B cell (primary cell): ENCODE data around the gene ABCC9. TPM values are rescaled to one million over a fixed set of nuclear protein-coding genes. Genes with fewer than 3 reads are reported as not detected.

Experiments
- ATAC-seq: fragments of 200-7000 bp; cut with Tn5 transposase; one replicate; pipeline ENCODE4 v1.10.0; 2021; ENCODE audit warnings: low read depth, mild to moderate bottlenecking, moderate number of reproducible peaks, moderate library complexity
- CTCF ChIA-PET: fragments of 350-600 bp; sonication (Branson Sonifier 250); formaldehyde crosslinking; loops from one replicate; lab custom pipeline; 2021; ENCODE audit warnings: antibody characterized with exemption, inconsistent platforms; lab: Charles Lee
- POLR2A ChIA-PET: fragments of 350-600 bp; sonication (Branson Sonifier 250); formaldehyde crosslinking; loops from one replicate; lab custom pipeline; 2021; ENCODE audit warnings: antibody characterized with exemption; lab: Charles Lee
- DNase-seq: peaks from one replicate; pipeline ENCODE4 v3.0.0; 2013
- H2AFZ ChIP-seq: 2 replicates; pipeline ENCODE4 v1.6.1; 2012; ENCODE audit warnings: mild to moderate bottlenecking, low read depth, low read length; ENCODE audit not compliant: insufficient read depth, poor library complexity, severe bottlenecking
- H3K27ac ChIP-seq, 2 donors: 1 replicate in 1 of 2; 2 replicates in 1 of 2; pipeline ENCODE4 v1.5.1; 2012 to 2013; ENCODE audit warnings: low read length in 2 of 2, mild to moderate bottlenecking in 2 of 2, moderate library complexity in 1 of 2
- H3K27me3 ChIP-seq, 4 experiments: fragments of 200-600 bp in 1 of 4; sonication (generic) in 1 of 4; replicated peaks in 1 of 4; 1 replicate in 2 of 4; 2 replicates in 2 of 4; pipeline versions ENCODE4 v1.6.1 to v1.7.0; 2013 to 2016; ENCODE audit warnings: low read length in 3 of 4, mild to moderate bottlenecking in 2 of 4, mixed read lengths in 1 of 4, moderate library complexity in 1 of 4; ENCODE audit not compliant: insufficient read depth in 4 of 4, control insufficient read depth in 3 of 4; ENCODE audit errors: control extremely low read depth in 1 of 4
- H3K36me3 ChIP-seq, 2 experiments: replicated peaks in 1 of 2; 1 replicate in 1 of 2; 2 replicates in 1 of 2; pipeline versions ENCODE4 v1.6.1 to v1.7.1; 2013; ENCODE audit warnings: low read length in 1 of 2; ENCODE audit not compliant: insufficient read depth in 2 of 2, control insufficient read depth in 1 of 2; ENCODE audit errors: control extremely low read depth in 1 of 2, extremely low read depth in 1 of 2
- H3K4me1 ChIP-seq, 2 donors: fragments of 200-600 bp in 1 of 2; sonication (generic) in 1 of 2; 1 replicate in 1 of 2; 2 replicates in 1 of 2; pipeline versions ENCODE4 v1.5.1 to v1.6.1; 2013 to 2017; ENCODE audit warnings: low read length in 2 of 2; ENCODE audit not compliant: control insufficient read depth in 2 of 2, insufficient read depth in 2 of 2
- H3K4me2 ChIP-seq: replicated peaks from 2 replicates; pipeline ENCODE3; 2012; ENCODE audit warnings: mild to moderate bottlenecking, low read depth, low read length; ENCODE audit not compliant: poor library complexity, severe bottlenecking
- H3K4me3 ChIP-seq, 5 experiments: fragments of 200-600 bp in 1 of 5; sonication (generic) in 1 of 5; 1 replicate in 3 of 5; 2 replicates in 2 of 5; pipeline versions ENCODE4 v1.5.1 to v1.7.0; 2011 to 2016; ENCODE audit warnings: low read length in 4 of 5, mild to moderate bottlenecking in 4 of 5, low read depth in 2 of 5, control low read depth in 1 of 5, moderate library complexity in 1 of 5; ENCODE audit not compliant: insufficient read depth in 1 of 5; ENCODE audit errors: control extremely low read depth in 1 of 5, extremely low read depth in 1 of 5
- H3K79me2 ChIP-seq: fragments of 200-600 bp; sonication (generic); one replicate; pipeline ENCODE4 v1.6.0; 2016; ENCODE audit warnings: low read length; ENCODE audit not compliant: control insufficient read depth, insufficient read depth
- H3K9ac ChIP-seq: fragments of 200-600 bp; sonication (generic); 2 replicates; pipeline ENCODE4 v1.6.1; 2017; ENCODE audit warnings: mild to moderate bottlenecking, low read length, moderate library complexity
- H3K9me3 ChIP-seq, 3 donors: one replicate each; pipeline versions ENCODE4 v1.6.1 to v1.7.1; 2013; ENCODE audit warnings: low read length in 2 of 3; ENCODE audit not compliant: control insufficient read depth in 2 of 3, insufficient read depth in 1 of 3; ENCODE audit errors: control extremely low read depth in 1 of 3
- H4K20me1 ChIP-seq: 2 replicates; pipeline ENCODE4 v1.6.0; 2012; ENCODE audit warnings: mild to moderate bottlenecking, low read length; ENCODE audit not compliant: insufficient read depth, control insufficient read depth, poor library complexity, severe bottlenecking
- H3K27ac Mint-ChIP-seq: one replicate; pipeline ENCODE4 v1.8.0; 2021; ENCODE audit warnings: mixed read lengths
- H3K27me3 Mint-ChIP-seq: one replicate; pipeline ENCODE4 v1.8.0; 2021; ENCODE audit warnings: mixed read lengths
- H3K4me1 Mint-ChIP-seq: one replicate; pipeline ENCODE4 v1.8.0; 2021; ENCODE audit warnings: mixed read lengths
- H3K4me3 Mint-ChIP-seq: one replicate; pipeline ENCODE4 v1.8.0; 2021; ENCODE audit warnings: mixed read lengths
- H3K9me3 Mint-ChIP-seq: one replicate; pipeline ENCODE4 v1.8.0; 2022; ENCODE audit warnings: mixed read lengths; ENCODE audit not compliant: insufficient read depth
- CTCF ChIP-seq: fragments of 200-600 bp; IDR thresholded peaks from one replicate; pipeline ENCODE4 v1.8.0; 2022; ENCODE audit warnings: antibody characterized with exemption, mild to moderate bottlenecking
- EZH2 ChIP-seq: IDR thresholded peaks from 2 replicates; pipeline ENCODE4 v1.6.1; 2012; ENCODE audit warnings: borderline replicate concordance, low read depth, mild to moderate bottlenecking, moderate library complexity, low read length; ENCODE audit not compliant: insufficient read depth, poor library complexity, severe bottlenecking
- WGBS: methylation state at CpG from one replicate; pipeline ENCODE4 v1.1.5; 2013; ENCODE audit warnings: missing lambda C conversion rate; ENCODE audit not compliant: insufficient coverage; 5-methylcytosine and 5-hydroxymethylcytosine counted together
- intact Hi-C: fragments of 100-400 bp; cut with micrococcal nuclease; formaldehyde crosslinking; loops from one replicate; pipeline ENCODE4 v1.10.0; 2022
- polyA plus RNA-seq: library from polyadenylated mRNA; depleted of rRNA; stranded (reverse); fragments of >200 nt; gene quantifications from 2 replicates; pipeline ENCODE4 v1.2.3, GENCODE V29; 2012
- total RNA-seq, 2 donors: library from RNA; stranded (reverse); fragments of 120-200 nt in 1 of 2; gene quantifications; 1 replicate in 1 of 2; 2 replicates in 1 of 2; pipeline versions ENCODE4 v1.2.3 to v1.2.4, GENCODE V29; 2013 to 2022

The ABCC9 gene
- total and polyA plus RNA-seq, 2 donors (not counting 1 experiment from before 2014, with no cell fraction given), result not detected

GRCh38 chr12:21984375-21984774 is 43.1 kb upstream of the ABCC9 start:
- no peak for TF ChIP-seq CTCF
- no peak for TF ChIP-seq EZH2
- Histone ChIP-seq H4K20me1 (no peaks in the 10 kb centered on the region), H2AFZ (no peak overlapping the region), H3K27me3 (peaks cover 0 to 2% (median 0%) of the 10 kb centered on the region in 4 experiments), H3K27ac (no peak overlapping the region), H3K4me2 (no peak overlapping the region), H3K79me2 (no peaks in the 10 kb centered on the region), H3K9ac (no peak overlapping the region), H3K4me1 (no peaks in the 10 kb centered on the region), H3K36me3 (no peaks in the 10 kb centered on the region), H3K9me3 (no peaks in the 10 kb centered on the region), H3K4me3 (no peak overlapping the region)
- H3K4me3 Mint-ChIP-seq, result no peak overlapping the region
- peaks cover 9% of the 10 kb centered on the region for H3K27me3 Mint-ChIP-seq
- H3K9me3 Mint-ChIP-seq, result no peaks in the 10 kb centered on the region
- ATAC-seq (no peak), DNase-seq (no peak)
- no peaks in the 10 kb centered on the region for H3K4me1 Mint-ChIP-seq
- ChIA-PET POLR2A (no interaction called here), CTCF (no interaction called here)
- intact Hi-C loops, result no loop called here
- no peak overlapping the region for H3K27ac Mint-ChIP-seq

DNA sequence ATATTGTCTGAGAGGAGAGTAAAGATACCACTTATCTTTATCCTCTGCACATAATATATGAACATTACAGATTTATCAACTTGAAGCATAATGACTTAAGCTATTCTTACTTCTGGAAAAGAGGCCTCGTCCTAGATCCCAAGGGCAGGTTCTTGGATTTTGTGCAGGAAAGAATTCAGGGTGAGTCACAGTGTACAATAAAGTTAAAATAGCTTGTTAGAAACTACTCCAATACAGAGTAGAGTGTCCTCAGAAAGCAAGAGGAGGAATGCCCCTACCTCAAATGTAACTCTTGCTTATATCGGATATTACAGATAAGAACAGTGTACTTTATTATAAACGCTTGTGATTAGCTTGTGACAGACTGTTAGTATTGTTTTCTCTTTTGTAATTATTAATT is 41.9 kb upstream of the ABCC9 start:
- Mint-ChIP-seq H3K27ac (no peak overlapping the region), H3K4me1 (no peaks in the 10 kb centered on the region), H3K4me3 (no peak overlapping the region), H3K9me3 (no peaks in the 10 kb centered on the region), H3K27me3 (peaks cover 11% of the 10 kb centered on the region)
- H4K20me1 ChIP-seq, result no peaks in the 10 kb centered on the region
- no peaks in the 10 kb centered on the region for H3K9me3 ChIP-seq
- H3K4me3 ChIP-seq, result no peak overlapping the region
- no CpG with 5 or more reads among the region's 3 CpGs for whole genome bisulfite sequencing
- intact Hi-C loops, result no loop called here
- ChIA-PET POLR2A (no interaction called here), CTCF (no interaction called here)
- ATAC-seq (no peak), DNase-seq (no peak)
- H3K36me3 ChIP-seq, result no peaks in the 10 kb centered on the region
- H3K4me2 ChIP-seq, result no peak overlapping the region
- H3K79me2 ChIP-seq, result no peaks in the 10 kb centered on the region
- H3K27me3 ChIP-seq, result peaks cover 0 to 2% (median 0%) of the 10 kb centered on the region in 4 experiments
- H2AFZ ChIP-seq, result no peak overlapping the region
- H3K4me1 ChIP-seq, result no peaks in the 10 kb centered on the region
- H3K9ac ChIP-seq, result no peak overlapping the region
- no peak overlapping the region for H3K27ac ChIP-seq
- TF ChIP-seq CTCF, result no peak
- TF ChIP-seq EZH2, result no peak
